ENCODE results near the gene WAPL. TPM values are rescaled to one million over a fixed set of nuclear protein-coding genes. Genes with fewer than 3 reads are reported as not detected.

Gene WAPL
- polyA plus RNA-seq, 1 experiment: 24.5 TPM

- TF ChIP-seq CTCF (IDR thresholded peaks at IDR 0.05; ENCODE audit: low read depth, low read length): no peak
- Histone ChIP-seq H3K4me3 (ENCODE audit: low read depth, low read length) (no peak overlapping the region), H3K9me3 (ENCODE audit: control insufficient read depth, insufficient read depth, low read length) (no peaks in the 10 kb centered on the region), H3K27me3 (ENCODE audit: control insufficient read depth, insufficient read depth, low read length) (no peaks in the 10 kb centered on the region), H3K27ac (ENCODE audit: low read depth, low read length) (no peak overlapping the region)
- ChIA-PET CTCF (interaction anchor here (1.2 kb wide), 1 partner anchor 462 kb away, joined by 3 read pairs; no protein-coding TSS in a partner anchor), POLR2A (interaction anchor here (0.6 kb wide), 1 partner anchor 62 kb away, joined by 9 read pairs; no protein-coding TSS in a partner anchor)
- no peak for DNase-seq (ENCODE audit: low read depth, low spot score)
Measured at GRCh38 chr10:86504510-86504909, 17.1 kb downstream of the WAPL start.

GRCh38 chr10:86500846-86501245, 20.7 kb downstream of the WAPL start:
- POLR2A ChIA-PET: interaction anchor here (0.5 kb wide), 1 partner anchor 29 kb away, joined by 3 read pairs; no protein-coding TSS in a partner anchor
- CTCF ChIA-PET: no interaction called here
- DNase-seq (ENCODE audit: low read depth, low spot score): no peak
- no peaks in the 10 kb centered on the region for H3K27me3 ChIP-seq (ENCODE audit: control insufficient read depth, insufficient read depth, low read length)
- no peak overlapping the region for H3K27ac ChIP-seq (ENCODE audit: low read depth, low read length)
- H3K4me3 ChIP-seq (ENCODE audit: low read depth, low read length): no peak overlapping the region
- no peaks in the 10 kb centered on the region for H3K9me3 ChIP-seq (ENCODE audit: control insufficient read depth, insufficient read depth, low read length)
- no peak for TF ChIP-seq CTCF (IDR thresholded peaks at IDR 0.05; ENCODE audit: low read depth, low read length)

GRCh38 chr10:86498598-86498997, 23.0 kb downstream of the WAPL start:
- Histone ChIP-seq H3K4me3 (ENCODE audit: low read depth, low read length) (no peak overlapping the region), H3K9me3 (ENCODE audit: control insufficient read depth, insufficient read depth, low read length) (no peaks in the 10 kb centered on the region), H3K27ac (ENCODE audit: low read depth, low read length) (no peak overlapping the region), H3K27me3 (ENCODE audit: control insufficient read depth, insufficient read depth, low read length) (no peaks in the 10 kb centered on the region)
- CTCF ChIA-PET: no interaction called here
- DNase-seq (ENCODE audit: low read depth, low spot score): no peak
- TF ChIP-seq CTCF (IDR thresholded peaks at IDR 0.05; ENCODE audit: low read depth, low read length): no peak
- POLR2A ChIA-PET: no interaction called here

- no peak for TF ChIP-seq CTCF (IDR thresholded peaks at IDR 0.05; ENCODE audit: low read depth, low read length)
- DNase-seq (ENCODE audit: low read depth, low spot score): no peak
- no peaks in the 10 kb centered on the region for H3K27me3 ChIP-seq (ENCODE audit: control insufficient read depth, insufficient read depth, low read length)
- H3K9me3 ChIP-seq (ENCODE audit: control insufficient read depth, insufficient read depth, low read length): no peaks in the 10 kb centered on the region
- POLR2A ChIA-PET: interaction anchor here (0.6 kb wide), 1 partner anchor 585 kb away, joined by 3 read pairs; no protein-coding TSS in a partner anchor
- H3K4me3 ChIP-seq (ENCODE audit: low read depth, low read length): no peak overlapping the region
- CTCF ChIA-PET: no interaction called here
- no peak overlapping the region for H3K27ac ChIP-seq (ENCODE audit: low read depth, low read length)
Measured at GRCh38 chr10:86497621-86498020, 24.0 kb downstream of the WAPL start.

GRCh38 chr10:86489960-86490612, 31.5 kb downstream of the WAPL start:
- no peak overlapping the region for H3K4me3 ChIP-seq (ENCODE audit: low read depth, low read length)
- no peaks in the 10 kb centered on the region for H3K27me3 ChIP-seq (ENCODE audit: control insufficient read depth, insufficient read depth, low read length)
- no peak for DNase-seq (ENCODE audit: low read depth, low spot score)
- CTCF ChIA-PET: no interaction called here
- POLR2A ChIA-PET: no interaction called here
- H3K27ac ChIP-seq (ENCODE audit: low read depth, low read length): no peak overlapping the region
- no peaks in the 10 kb centered on the region for H3K9me3 ChIP-seq (ENCODE audit: control insufficient read depth, insufficient read depth, low read length)
- no peak for TF ChIP-seq CTCF (IDR thresholded peaks at IDR 0.05; ENCODE audit: low read depth, low read length)

Measured in AG04450 (cell line).